Small intestine (tissue), 7 donors: ENCODE measurements around the gene VNN1. TPM values are rescaled to one million over a fixed set of nuclear protein-coding genes. Genes with fewer than 3 reads are reported as not detected.

Experiments
- DNase-seq, 2 donors: peaks; one replicate each; pipeline versions ENCODE4 v3.0.0 to v3.0.0-alpha.2; 2013
- FAIRE-seq: peaks from 2 replicates; lab custom pipeline; 2012; peaks lifted over from hg19 to GRCh38; lab: Jason Lieb, UNC
- H3K27ac ChIP-seq, 3 donors: one replicate each; pipeline ENCODE4 v1.5.1; 2013; ENCODE audit warnings: low read length in 2 of 3, mild to moderate bottlenecking in 2 of 3, control low read depth in 1 of 3, inconsistent platforms in 1 of 3, low read depth in 1 of 3, moderate library complexity in 1 of 3
- H3K27me3 ChIP-seq, 3 donors: one replicate each; pipeline ENCODE4 v1.6.1; 2013; ENCODE audit warnings: low read length in 3 of 3, inconsistent platforms in 1 of 3; ENCODE audit not compliant: control insufficient read depth in 3 of 3, insufficient read depth in 3 of 3
- H3K36me3 ChIP-seq, 3 donors: one replicate each; pipeline ENCODE4 v1.6.1; 2013; ENCODE audit warnings: low read length in 3 of 3, inconsistent platforms in 1 of 3, low read depth in 1 of 3, mild to moderate bottlenecking in 1 of 3, moderate library complexity in 1 of 3; ENCODE audit not compliant: control insufficient read depth in 3 of 3, insufficient read depth in 2 of 3
- H3K4me1 ChIP-seq, 3 donors: one replicate each; pipeline ENCODE4 v1.6.1; 2013; ENCODE audit warnings: low read length in 2 of 3, inconsistent platforms in 1 of 3, low read depth in 1 of 3, mild to moderate bottlenecking in 1 of 3, moderate library complexity in 1 of 3; ENCODE audit not compliant: control insufficient read depth in 3 of 3, insufficient read depth in 2 of 3
- H3K4me3 ChIP-seq, 3 donors: one replicate each; pipeline ENCODE4 v1.5.1; 2013; ENCODE audit warnings: low read length in 3 of 3, control low read depth in 1 of 3, inconsistent platforms in 1 of 3, low read depth in 1 of 3, mild to moderate bottlenecking in 1 of 3, moderate library complexity in 1 of 3
- H3K9me3 ChIP-seq, 2 donors: one replicate each; pipeline ENCODE4 v1.6.1; 2013; ENCODE audit warnings: low read depth in 1 of 2, low read length in 1 of 2; ENCODE audit not compliant: control insufficient read depth in 2 of 2, insufficient read depth in 1 of 2
- WGBS, 3 donors: extraction: QIAGEN DNeasy Blood & Tissue Kit; methylation state at CpG; one replicate each; pipeline ENCODE4 v1.1.7; 2013; 5-methylcytosine and 5-hydroxymethylcytosine counted together
- polyA plus RNA-seq, 4 donors: library from polyadenylated mRNA; stranded (reverse) in 3 of 4; unstranded in 1 of 4; fragments of 200-250 nt in 3 of 4; fragments of 120-200 nt in 1 of 4; gene quantifications; one replicate each; pipeline versions ENCODE4 v1.2.1 to v1.2.3, GENCODE V29; 2013
- donor health status: healthy with polysubstance abuse.
- donor health status: control.
- donor health status: control.
- donor health status: Bipolar disorder and iron deficiency.
- donor health status: healthy.

The VNN1 gene
- polyA plus RNA-seq, 4 donors: 3.2 to 268 (median 154) TPM

DNA sequence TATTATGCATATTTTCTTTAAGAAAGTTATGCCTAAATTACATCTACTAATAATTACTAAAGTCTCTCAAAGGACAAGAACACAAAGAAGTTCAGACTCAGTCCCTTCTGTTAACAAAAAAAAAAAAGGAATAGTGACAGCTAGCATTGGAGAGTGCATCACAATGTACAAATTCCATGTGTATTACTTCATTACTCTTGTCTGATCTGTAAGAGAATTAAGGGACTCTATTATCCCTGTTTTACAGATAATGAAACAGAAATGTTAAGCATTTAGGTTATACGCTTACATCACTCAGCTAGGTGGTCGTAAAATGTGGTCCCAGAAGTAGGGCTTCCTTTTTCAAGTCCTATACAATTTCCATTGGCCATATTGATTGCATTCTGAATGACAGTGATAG, 17.2 kb upstream of the VNN1 start:
- DNase-seq (no peak), FAIRE-seq (no peak)
- Histone ChIP-seq H3K4me1 (no peaks in the 10 kb centered on the region), H3K9me3 (no peaks in the 10 kb centered on the region), H3K27ac (no peak overlapping the region), H3K27me3 (no peaks in the 10 kb centered on the region), H3K36me3 (no peaks in the 10 kb centered on the region), H3K4me3 (no peak overlapping the region)
- 83 to 91% (median 85%) methylated on average over 2 of the region's 2 CpGs for WGBS, 3 donors

DNA sequence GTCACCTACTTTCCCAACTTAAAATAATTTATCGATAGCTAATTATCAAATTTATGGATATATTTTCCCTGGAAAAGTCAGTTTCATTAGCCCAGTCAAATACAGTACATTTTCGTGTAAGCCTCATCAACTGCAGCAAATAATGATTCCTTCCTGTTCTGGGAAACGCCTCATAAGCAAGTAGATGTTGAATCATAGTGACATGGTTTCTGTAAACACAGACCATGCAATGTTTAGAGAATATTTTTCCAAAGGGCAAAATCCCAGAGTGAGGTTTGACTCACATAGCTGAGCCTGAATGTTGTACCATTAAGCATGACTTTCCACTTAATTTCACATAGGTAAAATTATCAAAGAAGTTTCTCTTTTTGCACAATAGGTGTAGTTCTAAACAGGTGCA, 16.7 kb upstream of the VNN1 start:
- DNase-seq (no peak), FAIRE-seq (no peak)
- Histone ChIP-seq H3K4me1 (no peaks in the 10 kb centered on the region), H3K27ac (no peak overlapping the region), H3K36me3 (no peaks in the 10 kb centered on the region), H3K9me3 (no peaks in the 10 kb centered on the region), H3K4me3 (no peak overlapping the region), H3K27me3 (no peaks in the 10 kb centered on the region)
- 50 to 78% (median 76%) methylated on average over 3 of the region's 3 CpGs for WGBS, 3 donors

DNA sequence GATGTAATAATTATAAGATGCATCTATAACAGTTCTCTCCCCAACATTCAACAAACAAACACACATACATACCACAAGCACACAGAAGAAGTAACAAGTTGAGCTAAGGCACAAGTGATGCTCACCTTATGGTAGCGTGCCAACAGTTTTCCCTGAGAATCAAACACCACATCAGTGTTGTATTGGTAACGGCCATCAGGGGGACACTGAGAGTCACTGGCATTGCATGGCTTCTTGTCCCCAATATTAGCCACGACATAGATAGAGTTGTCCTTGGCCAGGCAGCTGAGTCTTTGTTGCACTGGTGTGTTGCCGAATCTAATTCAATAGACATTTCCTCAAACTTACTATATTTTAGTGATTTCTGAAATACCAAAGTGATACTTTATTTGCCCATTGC, 14.8 kb upstream of the VNN1 start:
- no peaks in the 10 kb centered on the region for H3K27me3 ChIP-seq
- no peak for DNase-seq
- no peaks in the 10 kb centered on the region for H3K36me3 ChIP-seq
- H3K4me3 ChIP-seq: no peak overlapping the region
- H3K4me1 ChIP-seq: no peaks in the 10 kb centered on the region
- 80 to 86% (median 85%) methylated on average over 4 of the region's 4 CpGs for WGBS, 3 donors
- no peak for FAIRE-seq
- no peaks in the 10 kb centered on the region for H3K9me3 ChIP-seq
- H3K27ac ChIP-seq: no peak overlapping the region

DNA sequence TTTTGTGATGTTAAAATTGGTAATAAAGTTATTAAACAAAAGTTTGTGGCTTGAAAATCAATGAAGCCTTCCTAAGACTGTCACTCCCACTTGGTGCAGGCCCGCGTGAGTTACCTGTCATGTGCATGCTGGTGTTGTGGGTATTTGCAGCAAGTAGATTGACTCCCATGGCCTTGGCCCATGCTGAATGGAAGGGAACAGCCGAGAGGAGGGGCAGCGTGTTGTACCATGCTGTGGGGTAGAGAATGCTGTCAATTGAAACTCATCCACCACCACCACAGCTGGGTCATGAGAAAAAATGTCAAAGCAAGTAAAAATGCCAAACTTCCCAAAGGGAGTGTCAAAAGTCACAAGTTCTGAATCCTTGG, 12.7 kb upstream of the VNN1 start:
- no peak for FAIRE-seq

DNA sequence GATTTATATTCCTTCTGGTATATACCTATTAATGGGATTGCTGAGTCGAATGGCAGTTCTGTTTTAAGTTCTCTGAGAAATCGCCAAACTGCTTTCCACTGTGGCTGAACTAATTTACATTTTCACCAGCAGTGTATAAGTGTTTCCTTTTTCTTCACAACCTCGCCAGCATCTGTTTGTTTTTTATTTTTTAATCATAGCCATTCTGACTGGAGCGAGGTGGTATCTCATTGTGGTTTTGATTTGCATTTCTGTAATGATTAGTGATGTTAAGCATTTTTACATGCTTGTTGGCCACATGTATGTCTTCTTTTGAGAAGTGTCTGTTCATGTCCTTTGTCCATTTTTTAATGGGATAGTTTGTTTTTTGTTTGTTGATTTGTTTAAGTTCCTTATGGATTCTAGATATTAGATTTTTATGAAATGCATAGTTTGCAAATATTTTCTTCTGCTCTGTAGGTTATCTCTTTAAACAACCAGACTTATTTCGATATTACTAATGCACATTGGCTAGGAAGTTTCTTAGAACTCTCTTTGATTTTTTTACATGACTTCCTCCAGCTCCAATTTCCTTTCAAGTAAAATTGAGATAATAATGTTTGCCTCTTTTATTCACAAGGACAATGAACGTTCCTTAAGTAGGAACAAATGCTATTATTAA, 12.2 kb upstream of the VNN1 start:
- Histone ChIP-seq H3K4me3 (no peak overlapping the region), H3K36me3 (no peaks in the 10 kb centered on the region), H3K4me1 (no peaks in the 10 kb centered on the region), H3K27ac (no peak overlapping the region), H3K27me3 (no peaks in the 10 kb centered on the region), H3K9me3 (peaks cover 0 to 3% of the 10 kb centered on the region in 2 donors)
- DNase-seq (no peak), FAIRE-seq (no peak)
- WGBS, 3 donors: 58 to 67% (median 64%) methylated on average over 6 of the region's 6 CpGs

More for the DNA sequence above, 12.7 kb upstream of the VNN1 start:
- H3K4me1 ChIP-seq: no peaks in the 10 kb centered on the region
- no peak overlapping the region for H3K4me3 ChIP-seq
- H3K27ac ChIP-seq: no peak overlapping the region
- no peaks in the 10 kb centered on the region for H3K36me3 ChIP-seq
- WGBS, 3 donors: 85 to 95% (median 85%) methylated on average over 4 of the region's 4 CpGs
- DNase-seq: no peak
- H3K9me3 ChIP-seq: peaks cover 0 to 3% of the 10 kb centered on the region in 2 donors
- no peaks in the 10 kb centered on the region for H3K27me3 ChIP-seq

DNA sequence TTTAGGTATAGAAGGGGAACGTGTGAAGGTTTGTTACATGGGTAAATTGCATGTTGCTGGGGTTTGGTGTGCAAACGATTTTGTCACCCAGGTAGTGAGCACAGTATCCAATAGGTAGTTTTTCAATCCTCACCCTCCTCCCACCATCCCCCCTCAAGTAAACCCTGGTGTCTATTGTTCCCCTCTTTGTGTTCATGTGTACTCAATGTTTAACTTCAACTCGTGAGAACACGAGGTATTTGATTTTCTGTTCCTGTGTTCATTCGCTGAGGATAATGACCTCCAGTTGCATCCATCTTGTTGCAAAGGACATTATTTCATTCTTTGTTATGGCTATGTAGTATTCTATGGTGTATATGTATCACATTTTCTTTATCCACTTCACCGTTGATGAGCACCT, 11.6 kb upstream of the VNN1 start:
- Histone ChIP-seq H3K9me3 (peaks cover 0 to 3% of the 10 kb centered on the region in 2 donors), H3K27me3 (no peaks in the 10 kb centered on the region), H3K4me1 (no peaks in the 10 kb centered on the region), H3K36me3 (no peaks in the 10 kb centered on the region), H3K27ac (no peak overlapping the region), H3K4me3 (no peak overlapping the region)
- WGBS, 3 donors: 83 to 91% (median 85%) methylated on average over 6 of the region's 6 CpGs
- DNase-seq (no peak), FAIRE-seq (no peak)

DNA sequence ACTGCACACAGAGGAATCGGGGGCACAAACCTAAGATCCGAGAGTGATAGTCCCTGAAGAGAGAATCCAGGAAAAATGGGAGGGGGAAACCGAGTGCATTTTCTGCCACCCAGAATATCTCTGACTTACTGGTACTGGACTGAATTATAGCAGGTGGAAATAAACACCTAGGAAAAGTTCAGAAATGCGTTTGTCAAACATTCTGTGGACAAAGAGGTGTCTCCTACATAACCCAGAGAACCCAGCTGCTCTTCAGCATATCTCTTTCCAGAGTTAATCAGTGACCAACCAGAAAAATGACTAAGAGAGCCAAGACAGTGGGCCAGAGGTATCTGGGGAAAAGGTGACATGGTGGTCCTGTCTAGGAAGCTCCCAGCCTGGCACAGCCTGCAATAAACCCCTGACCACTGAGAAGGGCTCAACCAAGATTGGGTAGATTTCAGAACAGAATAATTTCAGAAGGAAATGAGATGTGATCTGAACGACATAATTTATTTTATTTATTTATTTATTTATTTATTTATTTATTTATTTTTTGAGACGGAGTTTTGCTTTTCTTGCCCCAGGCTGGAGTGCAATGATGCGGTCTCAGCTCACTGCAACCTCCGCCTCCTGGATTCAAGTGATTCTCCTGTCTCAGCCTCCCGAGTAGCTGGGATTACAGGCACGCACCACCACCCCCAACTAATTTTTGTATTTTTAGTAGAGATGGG, 6.0 kb upstream of the VNN1 start:
- H3K4me1 ChIP-seq: peaks cover 0 to 6% (median 2%) of the 10 kb centered on the region in 3 donors
- DNase-seq (peak in 1 of 2 donors; percentile 48), FAIRE-seq (no peak)
- H3K9me3 ChIP-seq: peaks cover 0 to 3% of the 10 kb centered on the region in 2 donors
- no peak overlapping the region for H3K27ac ChIP-seq
- no peak overlapping the region for H3K4me3 ChIP-seq
- no peaks in the 10 kb centered on the region for H3K27me3 ChIP-seq
- H3K36me3 ChIP-seq: no peaks in the 10 kb centered on the region
- WGBS, 3 donors: 73 to 86% (median 80%) methylated on average over 10 of the region's 10 CpGs

DNA sequence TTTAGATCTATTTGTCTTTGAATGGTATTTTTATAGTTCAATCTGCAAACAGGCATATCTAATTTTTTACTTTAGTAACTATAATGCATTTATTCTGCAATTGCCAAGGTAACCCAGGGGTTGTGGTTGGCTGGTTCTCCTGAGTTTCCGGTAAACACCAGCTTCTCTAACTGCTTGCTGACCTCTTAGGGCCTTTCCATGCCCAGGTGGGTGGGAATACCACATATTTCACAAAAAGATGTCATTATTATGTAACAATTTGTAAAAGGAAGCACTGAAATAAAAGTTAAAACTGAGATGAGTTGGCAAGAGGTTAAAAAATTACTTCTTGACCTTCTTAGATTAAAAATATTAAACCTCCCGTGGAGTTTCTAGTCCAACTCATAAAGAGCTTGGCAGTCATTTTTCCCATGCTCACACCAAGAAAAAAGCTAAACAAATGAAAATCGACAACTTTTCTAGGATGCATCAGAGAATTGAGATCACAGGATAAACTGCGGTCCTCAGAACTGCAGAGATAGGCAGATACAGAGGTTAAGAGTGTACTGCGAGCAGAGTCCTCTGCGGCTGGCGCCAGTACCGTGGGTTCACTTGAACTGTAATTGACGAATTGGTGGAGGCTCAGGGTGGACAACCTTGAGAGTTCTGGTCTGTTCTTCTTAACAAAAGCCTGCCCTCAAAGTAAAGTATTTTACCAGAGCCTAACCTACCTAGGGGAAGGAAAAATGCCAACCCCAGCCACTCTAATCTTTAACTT, 2.2 kb upstream of the VNN1 start:
- Histone ChIP-seq H3K27me3 (no peaks in the 10 kb centered on the region), H3K36me3 (no peaks in the 10 kb centered on the region), H3K4me3 (no peak overlapping the region), H3K4me1 (peaks cover 0 to 6% (median 2%) of the 10 kb centered on the region in 3 donors), H3K27ac (no peak overlapping the region), H3K9me3 (no peaks in the 10 kb centered on the region)
- 72 to 86% (median 78%) methylated on average over 9 of the region's 9 CpGs for WGBS, 3 donors
- FAIRE-seq (no peak), DNase-seq (no peak)
